IPS DF 19.7 (cell line): ENCODE results near the gene NUMA1.
A peak's percentile ranks its signal among the peaks of the same experiment; 100 is the strongest.

Experiments used
- DNase-seq: peaks from one replicate; pipeline ENCODE4 v3.0.0-alpha.2; 2013; ENCODE audit warnings: low read depth, low spot score

NUMA1 gene

DNA sequence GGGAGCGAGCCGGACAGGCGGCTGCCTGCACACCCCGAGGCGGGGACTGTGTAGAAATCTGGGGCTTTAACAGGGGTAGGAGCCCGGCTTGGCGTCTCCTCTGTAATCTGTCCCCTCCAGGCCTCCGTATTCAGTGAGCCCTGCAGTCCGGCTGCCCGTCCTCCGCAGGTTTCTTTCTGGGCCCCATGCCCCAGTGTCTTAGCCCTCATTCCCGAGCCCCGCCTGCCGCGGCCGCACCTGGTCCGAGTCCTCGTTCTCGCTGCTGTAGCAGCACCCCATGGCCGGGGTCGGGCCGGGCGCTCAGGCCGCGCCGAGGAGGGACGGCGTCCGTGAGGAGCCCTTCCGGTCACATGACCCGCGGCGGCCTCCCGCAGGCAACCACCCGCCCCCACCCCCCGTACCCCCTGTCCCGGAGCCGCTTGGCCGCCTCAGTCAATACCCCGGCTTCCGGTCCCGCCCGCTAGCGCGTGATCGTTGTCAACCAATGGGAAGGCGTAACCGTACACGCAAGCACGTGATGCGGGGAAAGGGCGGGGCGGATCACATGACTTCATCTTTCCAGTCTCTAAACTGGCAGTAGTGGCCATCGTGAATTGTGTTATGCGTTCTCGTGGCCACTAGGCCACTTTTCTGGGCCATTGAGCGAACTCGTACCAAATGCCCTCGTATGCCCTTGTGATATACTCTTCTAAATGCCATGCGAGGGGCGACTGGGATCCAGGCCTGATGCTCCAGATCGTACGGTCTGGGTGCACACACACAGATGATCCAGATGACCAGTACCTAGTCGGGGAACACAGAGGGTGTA lies 22.8 kb upstream of the NUMA1 start, which contains the start of gene LAMTOR1:
LAMTOR1 (minus strand) TSS at position 352 of the 808 bp plus-strand sequence; CDS start at position 279, 73 bp downstream.
- DNase-seq, result peak; percentile 96

DNA sequence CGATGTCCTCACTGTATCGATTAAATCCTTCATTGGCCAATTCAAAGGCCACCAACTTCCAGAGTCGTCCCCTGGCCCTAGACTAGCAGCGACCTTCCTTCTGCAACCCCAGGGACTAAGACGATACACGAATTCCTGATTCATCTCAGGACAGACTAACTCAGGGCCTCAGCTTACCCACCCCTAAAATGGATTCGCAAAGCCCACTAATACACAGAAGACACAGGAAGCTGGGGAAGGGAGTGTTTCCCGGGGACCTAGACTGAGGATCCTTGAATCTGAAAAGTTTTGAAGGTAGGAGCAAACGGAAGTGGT lies 22.2 kb upstream of the NUMA1 start:
- DNase-seq, result no peak

DNA sequence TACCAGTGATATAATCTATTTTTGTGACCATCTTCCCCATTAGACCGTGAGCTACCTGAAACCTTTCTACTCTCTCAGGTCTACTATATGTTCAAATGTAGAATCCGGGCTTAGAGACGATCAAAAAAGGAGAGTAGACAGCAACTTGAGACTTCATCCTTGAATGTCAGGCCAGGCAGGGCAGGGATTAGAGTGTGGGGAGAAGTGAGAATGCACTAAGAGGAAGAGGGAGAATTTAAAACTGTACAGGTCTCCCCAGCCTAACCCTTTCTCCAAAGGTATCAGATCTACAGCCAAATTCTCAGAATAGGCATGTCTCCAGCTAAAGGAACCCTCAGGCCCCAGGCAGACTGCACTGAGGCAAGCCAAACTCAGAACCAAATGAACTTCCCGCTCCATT lies 21.8 kb upstream of the NUMA1 start:
- DNase-seq, result no peak

DNA sequence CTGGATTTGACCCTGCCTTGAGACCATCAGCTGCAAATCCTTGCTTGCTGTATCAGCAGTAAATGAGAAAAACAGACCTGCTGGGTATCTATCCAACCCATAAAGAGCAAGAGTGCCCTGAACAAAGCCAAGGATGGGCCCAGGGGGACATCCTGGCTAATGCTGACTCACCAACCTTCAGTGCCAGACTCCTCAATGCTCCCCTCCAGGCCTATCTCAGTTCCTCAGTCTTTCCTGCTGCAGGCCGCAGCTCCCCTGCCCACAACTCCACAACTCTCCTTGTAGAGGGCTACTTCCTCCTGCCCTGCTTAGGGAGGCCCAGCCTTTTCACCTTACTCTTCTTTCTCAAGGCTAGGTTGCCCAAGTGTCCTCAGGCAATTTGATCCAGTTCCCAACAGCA lies 20.1 kb upstream of the NUMA1 start:
- DNase-seq, result no peak

DNA sequence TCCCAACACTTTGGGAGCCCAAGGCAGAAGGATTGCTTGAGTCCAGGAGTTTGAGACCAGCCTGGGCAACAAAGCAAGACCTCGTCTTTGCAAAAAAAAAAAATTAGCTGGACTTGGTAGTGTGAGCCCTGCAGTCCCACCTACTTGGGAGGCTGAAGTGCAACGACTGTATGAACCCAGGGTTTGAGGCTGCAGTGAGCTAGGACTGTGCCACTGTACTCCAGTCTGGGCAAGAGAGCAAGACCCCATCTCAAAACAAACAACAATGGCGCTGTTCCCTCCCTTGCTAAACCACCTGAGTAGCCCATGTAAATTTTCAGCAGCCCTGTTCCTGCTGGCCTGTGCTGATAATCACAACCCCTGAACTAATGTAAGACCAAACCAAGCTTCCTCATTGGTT lies 19.7 kb upstream of the NUMA1 start:
- no peak for DNase-seq

DNA sequence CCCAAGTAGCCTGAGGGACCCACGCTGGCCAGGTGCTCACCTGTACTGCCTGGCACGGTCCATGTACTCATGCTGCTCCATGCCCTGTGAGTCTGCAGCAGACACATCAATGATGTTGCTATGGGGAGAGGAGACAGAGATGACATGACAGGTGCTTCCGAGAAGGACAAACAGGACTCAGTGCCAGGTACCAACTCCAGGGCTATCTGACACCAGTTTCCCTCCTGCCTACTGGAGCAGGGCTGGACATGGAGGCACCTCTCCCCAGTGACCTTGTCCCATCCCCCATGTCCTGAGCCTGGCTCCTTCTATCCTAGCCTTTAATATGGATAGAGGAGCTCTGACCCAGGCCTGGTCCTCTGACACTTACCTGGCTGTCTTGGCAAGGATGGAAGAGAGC lies 18.4 kb upstream of the NUMA1 start:
- DNase-seq, result no peak

DNA sequence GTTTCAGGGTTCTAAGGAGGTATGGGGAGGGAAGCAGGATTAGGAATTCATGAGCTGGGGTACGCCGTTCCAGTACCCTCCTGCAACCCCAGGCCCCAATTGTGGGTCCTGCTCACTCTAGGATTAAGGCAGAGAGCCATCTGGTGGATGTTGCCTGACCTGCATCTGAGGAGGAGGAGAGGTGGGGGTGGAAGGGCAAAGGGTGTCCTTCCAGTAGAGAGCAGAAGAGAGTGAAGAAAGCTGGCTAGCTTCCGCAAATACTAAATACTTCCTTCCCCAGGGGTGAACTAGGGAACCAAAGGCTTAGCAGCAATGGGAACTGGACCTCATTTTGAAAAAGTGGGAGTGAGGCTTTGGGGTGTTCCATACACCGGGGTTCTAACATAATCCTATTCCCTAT lies 10.9 kb upstream of the NUMA1 start:
- DNase-seq, result no peak

DNA sequence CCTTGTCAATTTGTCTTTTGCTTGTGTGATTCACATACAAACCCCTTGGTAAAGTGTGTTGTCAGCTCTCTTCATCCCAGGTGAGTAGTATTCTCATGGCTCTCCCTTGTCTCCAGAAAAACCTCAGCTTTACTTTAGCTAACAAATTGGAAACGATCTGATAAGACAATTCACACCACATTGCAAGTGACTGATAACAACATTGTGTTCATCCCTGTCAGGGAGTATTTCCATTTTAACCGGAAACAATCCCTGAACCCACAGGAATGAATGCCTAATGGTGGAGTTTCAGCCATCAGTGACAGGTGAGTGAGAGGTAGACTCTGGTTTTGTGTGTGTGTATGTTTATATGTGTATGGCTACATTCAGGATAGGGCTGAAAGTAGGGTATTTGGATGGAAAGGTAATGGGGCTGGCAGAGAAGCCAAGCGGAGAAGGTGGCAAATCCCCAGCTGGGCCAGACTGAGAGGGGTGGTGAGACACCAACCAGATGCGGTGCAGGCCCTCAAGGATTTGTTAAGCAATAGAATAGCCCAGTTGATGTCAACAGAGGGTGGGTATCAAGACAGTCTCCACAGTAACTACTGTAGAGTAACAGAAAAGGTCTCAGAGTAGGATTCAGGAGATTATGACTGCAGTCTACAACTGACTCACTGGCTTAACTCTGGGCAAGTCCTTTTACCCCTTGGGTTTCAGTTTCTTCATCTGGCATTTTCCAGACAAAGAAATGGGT lies 7.9 kb upstream of the NUMA1 start:
- DNase-seq, result no peak

DNA sequence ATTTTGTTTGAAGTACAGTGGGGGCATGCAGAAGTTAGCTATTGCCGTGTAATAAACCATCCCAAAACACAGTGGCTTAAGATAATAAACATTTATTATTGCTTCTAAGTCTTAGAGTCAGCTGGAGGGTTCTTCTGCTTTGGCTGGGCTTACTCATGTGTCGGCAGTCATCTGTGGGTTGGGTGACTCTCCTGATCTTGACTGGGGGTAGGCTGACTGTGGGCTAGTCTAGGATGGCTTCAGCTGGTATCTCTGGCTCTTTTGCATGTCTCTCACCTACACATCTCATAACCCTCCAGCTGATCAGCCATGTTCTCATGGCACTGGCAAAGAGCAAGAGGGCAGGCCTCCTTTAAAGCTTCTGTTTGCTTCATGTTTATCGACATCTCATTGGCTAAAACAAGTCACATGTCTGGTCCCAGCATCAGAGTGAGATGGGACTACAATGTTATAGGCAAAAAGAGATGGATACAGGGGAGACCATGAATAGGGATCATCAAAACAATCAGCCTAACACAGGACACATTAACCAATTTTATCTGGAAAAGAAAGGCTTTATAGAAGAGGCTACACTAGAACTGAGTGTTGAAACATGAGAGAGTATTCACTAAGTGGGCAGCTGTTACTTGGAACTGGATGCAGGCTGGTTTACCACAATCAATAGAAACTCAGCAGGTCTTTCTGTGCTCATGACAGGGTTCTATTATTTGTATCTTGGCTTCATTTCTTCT lies 5.4 kb upstream of the NUMA1 start:
- DNase-seq, result no peak

DNA sequence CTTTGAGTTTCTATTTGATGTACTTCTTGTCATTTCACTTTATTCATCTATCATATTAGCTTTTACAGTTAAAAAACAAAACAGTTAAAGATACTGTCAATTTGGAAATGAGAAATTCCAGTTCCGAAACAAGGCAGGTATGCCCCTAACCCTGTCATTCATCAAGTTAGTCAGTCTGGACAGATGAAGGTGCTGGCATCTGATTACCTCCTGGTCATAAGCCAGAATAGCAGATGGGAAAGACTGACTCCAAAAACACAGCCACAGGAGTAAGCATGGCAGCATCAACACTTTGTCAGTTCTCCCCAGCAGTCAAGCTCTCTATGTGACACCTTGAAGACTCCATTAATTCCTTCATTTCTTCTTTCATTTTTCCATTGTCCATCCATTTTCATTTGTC lies 4.6 kb upstream of the NUMA1 start:
- no peak for DNase-seq

DNA sequence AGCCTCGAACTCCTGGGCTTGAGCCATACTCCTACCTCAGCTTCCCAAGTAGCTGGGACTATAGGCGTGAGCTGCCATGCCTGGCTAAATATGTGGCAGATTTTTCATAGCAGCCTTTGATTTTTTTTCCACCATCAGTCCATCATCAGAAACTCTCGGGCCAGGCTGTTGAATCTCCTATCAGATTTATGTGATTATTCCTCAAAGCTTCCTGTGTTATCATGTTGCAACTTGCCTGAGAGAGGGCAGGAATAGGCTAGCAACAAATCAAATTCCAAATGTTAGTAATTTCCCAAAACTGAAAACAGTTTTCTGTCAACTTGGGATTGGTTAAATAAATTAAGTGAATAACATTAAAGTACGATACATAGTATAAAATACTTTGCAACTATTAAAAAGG lies 3.7 kb upstream of the NUMA1 start:
- no peak for DNase-seq

DNA sequence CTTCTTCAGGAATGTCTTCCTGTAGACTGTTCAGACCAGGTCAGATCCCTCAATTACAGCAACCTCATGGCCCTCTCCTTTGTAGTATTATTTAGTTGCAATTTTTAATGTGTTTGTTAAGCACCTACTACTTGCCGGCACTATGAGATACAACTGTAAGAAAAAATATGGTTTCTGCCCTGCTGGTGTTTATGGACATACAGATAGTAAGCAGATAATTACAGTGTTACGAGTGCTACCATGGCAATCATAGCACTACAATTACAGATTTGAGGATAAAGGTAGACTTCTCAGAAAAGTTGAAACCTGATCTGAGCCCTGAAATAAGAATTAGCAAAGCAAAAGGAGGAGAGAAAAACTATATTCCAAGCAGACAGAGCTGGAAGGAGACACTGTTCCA lies 3.1 kb upstream of the NUMA1 start:
- DNase-seq, result no peak

DNA sequence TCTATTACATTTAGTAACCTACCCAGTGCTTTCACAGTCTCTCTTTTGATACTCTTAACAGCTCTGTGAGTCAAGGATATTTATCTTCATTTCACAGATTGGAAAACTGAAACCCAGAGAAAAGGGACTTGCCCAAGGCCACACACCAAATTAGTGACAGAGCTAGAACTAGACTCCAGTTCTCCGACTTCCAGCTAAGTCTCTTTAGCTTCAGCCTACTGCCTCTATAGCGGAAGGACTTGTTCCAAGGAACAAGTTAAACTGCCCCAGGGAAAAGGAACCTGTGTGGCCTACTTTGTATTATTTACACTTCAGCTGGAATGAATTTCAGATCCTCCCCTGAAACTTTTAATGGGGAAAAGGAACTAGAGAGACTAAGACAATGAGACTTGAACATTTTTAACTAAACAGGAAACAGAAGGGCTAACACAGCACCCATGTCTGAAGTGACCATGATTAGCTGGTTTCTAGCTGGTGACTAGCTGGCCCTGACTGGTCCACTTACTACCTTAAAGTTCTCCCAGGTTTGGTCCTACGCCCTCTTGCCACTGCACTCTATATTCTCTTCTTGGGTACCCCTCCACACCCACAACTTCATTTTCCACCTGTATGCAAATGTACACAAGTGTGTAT lies 1.6 kb upstream of the NUMA1 start:
- DNase-seq, result no peak

DNA sequence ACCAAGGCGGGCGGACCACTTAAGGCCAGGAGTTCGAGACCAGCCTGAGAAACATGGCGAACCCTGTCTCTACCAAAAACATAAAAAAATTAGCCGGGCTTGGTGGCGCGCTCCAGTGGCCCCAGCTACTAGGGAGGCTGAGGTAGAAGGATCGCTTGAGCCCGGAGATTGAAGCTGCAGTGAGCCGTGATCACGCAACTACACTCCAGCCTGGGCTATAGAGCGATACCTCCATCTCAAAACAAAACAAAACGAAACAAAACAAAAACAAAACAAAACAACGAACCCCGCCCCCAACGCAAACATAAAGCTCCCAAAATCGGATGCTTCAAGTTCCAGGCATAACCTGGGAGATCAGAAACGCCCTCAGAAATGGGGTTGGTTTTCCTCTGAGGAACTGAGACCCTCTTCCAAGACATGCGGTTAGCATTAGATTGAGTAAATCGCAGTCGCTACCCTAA lies 872 bp upstream of the NUMA1 start:
- no peak for DNase-seq

DNA sequence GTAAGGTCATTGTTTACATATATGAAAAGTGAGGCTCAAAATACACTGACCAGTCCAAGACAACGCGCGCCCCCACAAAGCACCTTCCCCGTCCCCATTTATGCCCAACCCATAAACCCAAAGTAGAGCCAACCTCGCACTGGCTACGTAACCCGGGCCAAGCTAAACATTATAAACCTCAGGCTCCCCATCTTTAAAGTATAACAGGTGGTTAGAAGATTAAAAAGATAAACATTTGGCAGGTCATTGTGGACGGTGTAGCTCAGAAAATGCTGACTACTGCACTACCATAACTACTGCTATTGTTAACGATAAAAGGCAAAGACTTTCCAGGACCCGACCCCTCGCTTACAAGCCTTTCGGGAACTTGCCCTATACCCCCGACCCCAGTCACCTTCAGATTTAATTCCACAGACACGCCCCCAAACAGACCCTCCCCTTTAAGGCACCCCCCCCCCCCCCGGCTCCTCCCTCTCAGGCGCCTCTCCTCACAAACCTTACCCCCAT lies 470 bp downstream of the NUMA1 start:
- DNase-seq, result no peak

DNA sequence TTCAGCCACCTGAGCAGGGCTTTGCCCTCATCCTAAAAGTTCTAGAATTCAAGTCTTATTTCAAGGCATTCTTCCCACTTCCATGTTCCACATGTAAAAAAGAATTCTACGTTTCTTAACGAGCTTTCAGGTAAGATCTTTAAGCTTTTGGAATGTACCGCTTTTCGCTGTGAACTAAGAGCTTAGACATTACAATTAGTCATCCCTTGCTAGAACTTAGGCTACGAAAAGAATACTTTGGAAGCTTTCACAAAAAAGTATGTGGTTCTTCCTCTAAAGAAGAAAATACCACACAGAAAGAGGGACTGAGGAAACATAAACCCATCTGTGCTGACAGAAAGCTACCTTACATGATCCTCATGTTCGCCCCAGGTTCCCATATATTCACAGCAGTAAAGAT lies 1.9 kb downstream of the NUMA1 start:
- DNase-seq, result no peak

DNA sequence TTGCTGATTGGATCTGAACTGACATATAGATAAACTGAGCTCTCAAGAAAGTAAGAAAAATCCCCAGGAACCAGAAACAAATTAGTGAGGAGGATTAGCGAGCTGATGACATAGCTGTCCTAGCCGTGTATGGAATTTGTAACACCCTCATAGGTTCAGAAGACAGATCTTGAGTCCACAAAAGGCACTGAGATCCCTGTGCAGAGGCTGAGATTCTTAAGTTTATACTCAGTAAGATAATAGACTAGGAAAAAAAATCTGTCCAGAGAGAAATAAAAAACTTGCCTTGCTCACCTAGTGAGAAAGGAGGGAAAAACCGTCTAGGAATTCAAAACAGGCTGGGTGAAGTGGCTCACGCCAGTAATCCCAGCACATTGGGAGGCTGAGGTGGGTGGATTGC lies 4.6 kb downstream of the NUMA1 start:
- no peak for DNase-seq

DNA sequence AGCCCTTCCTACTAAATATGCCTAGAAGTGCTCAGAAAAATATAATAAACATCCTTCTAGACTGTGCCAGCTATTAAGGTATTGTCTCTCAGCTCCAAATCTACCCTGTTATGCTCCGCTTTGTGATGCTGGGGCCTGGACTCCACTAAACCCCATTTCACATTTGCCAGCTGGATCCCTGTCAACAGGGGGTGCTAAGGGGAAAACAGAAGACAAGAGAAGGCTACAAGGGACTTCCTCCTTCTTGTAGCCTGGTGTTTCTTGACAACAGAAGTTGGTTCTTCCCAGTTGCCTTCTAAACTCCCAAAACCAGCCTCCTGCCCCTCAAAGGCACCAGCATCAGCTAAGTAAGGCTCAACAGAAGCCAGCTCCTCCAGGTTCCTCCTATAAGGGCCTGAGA lies 5.2 kb downstream of the NUMA1 start:
- no peak for DNase-seq

DNA sequence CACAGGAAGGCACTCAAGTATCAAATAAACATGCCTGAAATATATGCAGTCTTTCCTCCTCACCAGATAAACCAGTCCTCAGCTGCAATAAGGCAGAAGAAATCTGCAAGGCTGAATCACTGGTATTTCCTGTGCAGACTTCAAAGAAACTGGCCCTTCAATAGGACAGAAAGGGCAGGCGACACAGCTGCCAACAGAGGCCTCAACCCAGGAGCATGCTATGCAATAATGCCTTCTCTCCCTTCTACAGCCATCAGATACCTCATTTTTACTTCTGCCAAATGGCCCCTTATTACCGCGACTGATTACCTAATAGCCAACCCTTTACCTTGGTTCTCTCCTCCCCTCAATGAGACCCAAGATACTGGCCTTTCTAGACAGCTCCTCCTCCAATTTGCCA lies 8.0 kb downstream of the NUMA1 start:
- no peak for DNase-seq

DNA sequence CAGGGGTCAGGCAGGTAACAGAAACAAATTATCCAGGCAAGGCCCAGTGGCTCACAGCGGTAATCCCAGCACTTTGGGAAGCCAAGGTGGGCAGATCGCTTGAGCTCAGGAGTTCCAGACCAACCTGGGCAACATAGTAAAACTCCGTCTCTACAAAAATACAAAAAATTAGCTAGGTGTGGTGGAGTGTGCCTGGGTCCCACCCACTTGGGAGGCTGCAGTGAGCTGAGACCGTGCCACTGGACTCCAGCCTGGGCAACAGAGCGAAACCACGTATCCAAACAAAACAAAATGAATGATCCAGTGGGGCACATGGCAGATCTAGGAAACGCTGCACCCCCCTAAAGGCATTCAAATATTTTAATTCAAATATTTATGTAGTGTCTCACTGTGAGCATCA lies 9.9 kb downstream of the NUMA1 start:
- DNase-seq, result no peak

DNA sequence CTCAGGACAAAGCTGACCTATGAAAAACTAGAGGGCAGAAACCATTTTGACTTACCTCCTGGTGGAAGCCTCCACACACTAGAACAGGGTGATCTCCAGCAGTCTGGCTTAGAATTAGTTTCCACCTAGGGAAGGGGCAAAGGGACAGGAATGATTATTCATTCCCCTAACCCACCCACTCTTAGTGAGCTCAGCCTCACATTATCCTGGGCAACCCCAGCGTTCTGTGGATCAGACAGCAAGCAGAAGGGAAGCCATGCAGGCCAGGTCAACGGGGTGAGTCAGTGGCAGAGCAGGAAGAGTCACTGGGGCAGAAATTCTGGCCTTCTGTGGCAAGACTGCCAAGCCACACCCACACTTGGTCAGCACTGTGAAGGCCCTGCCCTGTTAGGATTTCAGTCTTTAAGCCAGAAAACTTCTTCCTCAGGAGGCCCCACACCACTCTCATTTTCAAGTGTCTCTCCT lies 10.5 kb downstream of the NUMA1 start:
- no peak for DNase-seq

DNA sequence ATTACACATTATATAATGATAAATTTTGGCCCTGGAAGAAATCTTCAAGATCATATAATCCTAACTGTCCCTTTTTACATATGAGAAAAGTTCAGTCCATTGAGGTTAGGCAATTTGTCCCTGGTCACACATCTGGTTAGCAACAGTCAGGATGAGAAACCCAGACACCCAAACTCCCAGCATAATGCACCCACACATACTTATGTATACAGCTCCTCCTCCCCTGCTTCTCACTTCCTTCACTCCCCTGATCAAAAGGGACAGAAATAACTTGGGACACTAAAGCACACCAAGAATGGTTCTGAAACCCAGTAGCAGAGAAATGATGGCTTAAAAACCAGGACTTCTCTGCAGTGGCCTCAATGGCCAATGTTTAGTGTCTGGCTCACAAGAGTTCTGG lies 11.1 kb downstream of the NUMA1 start:
- no peak for DNase-seq
